GM13977 (cell line): ENCODE data around the gene PIGH.
"Not testable (repeated sequence)": the region's sequence is repeated elsewhere in the genome, so short reads cannot be mapped to it uniquely, and the experiment has no call there.

ENCODE experiments used
- DNase-seq: peaks from one replicate; pipeline ENCODE4 v3.0.0; 2012; ENCODE audit warnings: low spot score
- in situ Hi-C: fragments of 300-500 bp; cut with MboI; formaldehyde crosslinking; loops from one replicate; pipeline ENCODE4 v1.12.0; 2022; ENCODE audit warnings: low sequenced_read_pairs, low pct_unique_long_range_greater_than_20kb, mixed read lengths, inconsistent platforms; ENCODE audit not compliant: unreplicated experiment
- TF ChIP-seq, protein P1 (sequence below): IDR thresholded peaks from 2 replicates; pipeline ENCODE4 v1.5.1; 2012; ENCODE audit warnings: mild to moderate bottlenecking, control low read depth; ENCODE audit not compliant: insufficient read depth; ENCODE audit errors: extremely low read depth, missing control alignments

PIGH gene

DNA sequence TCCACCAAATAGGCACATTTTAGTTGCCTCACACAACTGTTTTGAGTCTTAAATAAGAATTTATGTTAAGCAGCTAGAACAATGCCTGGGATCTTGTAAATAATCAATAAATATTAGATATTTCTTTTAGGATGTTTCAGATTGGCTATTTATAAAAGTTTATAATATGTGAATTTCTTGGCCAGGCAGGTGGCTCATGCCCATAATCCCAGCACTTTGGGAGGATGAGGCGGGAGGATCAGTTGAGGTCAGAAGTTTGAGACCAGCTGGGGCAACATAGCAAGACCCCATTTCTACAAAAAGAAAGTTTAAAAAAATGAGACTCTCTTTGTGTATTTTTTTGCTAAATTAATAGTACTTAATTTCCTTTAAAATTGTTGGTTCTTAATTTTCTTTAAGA is 41.4 kb upstream of the PIGH start:
- TF ChIP-seq, protein P1, sequence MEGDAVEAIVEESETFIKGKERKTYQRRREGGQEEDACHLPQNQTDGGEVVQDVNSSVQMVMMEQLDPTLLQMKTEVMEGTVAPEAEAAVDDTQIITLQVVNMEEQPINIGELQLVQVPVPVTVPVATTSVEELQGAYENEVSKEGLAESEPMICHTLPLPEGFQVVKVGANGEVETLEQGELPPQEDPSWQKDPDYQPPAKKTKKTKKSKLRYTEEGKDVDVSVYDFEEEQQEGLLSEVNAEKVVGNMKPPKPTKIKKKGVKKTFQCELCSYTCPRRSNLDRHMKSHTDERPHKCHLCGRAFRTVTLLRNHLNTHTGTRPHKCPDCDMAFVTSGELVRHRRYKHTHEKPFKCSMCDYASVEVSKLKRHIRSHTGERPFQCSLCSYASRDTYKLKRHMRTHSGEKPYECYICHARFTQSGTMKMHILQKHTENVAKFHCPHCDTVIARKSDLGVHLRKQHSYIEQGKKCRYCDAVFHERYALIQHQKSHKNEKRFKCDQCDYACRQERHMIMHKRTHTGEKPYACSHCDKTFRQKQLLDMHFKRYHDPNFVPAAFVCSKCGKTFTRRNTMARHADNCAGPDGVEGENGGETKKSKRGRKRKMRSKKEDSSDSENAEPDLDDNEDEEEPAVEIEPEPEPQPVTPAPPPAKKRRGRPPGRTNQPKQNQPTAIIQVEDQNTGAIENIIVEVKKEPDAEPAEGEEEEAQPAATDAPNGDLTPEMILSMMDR = no peak
- DNase-seq = no peak
- in situ Hi-C loops = no loop called here

DNA sequence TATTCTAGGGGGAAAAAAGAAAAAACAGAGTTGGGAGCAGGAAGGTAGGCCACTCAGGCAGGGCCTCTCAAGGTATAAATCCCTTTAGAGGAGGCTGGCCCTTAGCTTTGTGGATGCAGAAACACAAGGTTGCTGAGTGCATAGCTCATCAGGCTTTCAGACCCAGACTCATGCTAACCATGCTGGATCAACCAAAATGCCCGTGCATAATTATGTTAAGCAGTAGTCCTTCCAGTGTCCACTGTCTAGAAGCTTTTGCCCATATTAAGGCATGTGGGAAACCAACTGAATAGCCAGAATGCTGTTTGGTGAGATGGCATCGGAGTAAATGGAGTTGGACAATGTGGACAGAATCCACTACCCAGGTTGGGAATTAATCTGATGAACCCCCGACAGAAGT is 38.6 kb upstream of the PIGH start:
- TF ChIP-seq, protein P1 = no peak
- in situ Hi-C loops = no loop called here
- no peak for DNase-seq

DNA sequence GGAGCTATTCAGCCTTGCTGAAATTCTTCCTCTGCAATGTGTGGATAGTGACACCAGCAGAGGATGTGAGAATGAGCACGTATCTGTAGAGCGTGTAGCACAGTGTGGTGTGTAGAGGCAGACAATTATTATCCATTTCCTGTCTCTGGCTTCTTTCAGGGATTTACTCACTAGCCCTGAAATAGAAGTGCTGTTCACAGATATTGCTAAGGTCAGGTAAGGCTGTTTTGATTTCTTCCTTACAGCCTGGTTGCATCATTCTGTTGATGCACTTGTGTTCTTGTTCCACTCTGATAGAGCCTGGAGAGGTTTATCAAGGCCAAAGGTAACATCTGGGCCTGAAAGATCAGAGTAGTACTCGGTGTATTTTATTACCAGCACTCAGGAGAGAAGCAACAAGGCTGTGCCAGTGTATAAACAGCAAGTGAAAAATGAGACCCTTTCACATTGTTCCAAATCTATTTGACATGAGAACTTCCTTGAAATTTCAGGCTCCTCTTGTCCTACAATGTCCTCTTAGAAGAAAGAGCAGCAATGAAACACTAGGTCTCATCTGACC is 36.4 kb upstream of the PIGH start:
- DNase-seq = no peak
- in situ Hi-C loops = no loop called here

DNA sequence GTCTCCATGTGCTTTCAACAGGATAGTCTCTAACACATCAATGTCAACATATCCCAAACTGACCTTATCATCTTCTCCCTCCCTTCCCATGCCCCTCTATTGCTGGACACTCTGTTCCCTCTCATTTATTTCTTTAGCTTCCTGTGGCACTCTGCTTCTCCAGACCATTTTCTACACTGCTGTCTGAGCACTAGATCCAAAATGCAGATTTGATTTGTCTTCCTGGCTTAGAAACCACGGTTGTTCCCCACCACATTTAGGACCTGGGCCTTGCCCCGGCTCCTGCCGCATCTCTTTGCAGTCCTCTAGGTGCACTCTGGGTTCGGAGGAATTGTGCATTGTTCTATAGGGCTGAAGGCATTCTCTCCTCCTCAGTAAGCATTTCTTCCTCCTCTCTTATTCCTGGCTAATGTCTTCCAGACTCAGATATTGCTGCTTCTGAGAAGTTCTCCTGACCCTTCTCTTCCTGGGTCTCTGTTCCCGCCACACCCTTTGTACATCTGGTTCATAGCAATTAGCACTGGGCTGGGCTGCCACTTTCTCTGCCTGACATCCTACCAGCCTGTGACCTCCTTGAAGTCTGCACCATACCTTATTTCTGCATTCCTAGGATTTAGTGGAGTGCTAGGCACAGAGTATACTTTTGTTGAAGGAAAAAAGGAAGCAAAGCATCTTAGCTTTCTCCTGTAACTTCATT is 33.5 kb upstream of the PIGH start:
- in situ Hi-C loops = no loop called here
- DNase-seq = no peak
- TF ChIP-seq, protein P1 = no peak

More for the DNA sequence above, 36.4 kb upstream of the PIGH start:
- TF ChIP-seq, protein P1 = no peak

DNA sequence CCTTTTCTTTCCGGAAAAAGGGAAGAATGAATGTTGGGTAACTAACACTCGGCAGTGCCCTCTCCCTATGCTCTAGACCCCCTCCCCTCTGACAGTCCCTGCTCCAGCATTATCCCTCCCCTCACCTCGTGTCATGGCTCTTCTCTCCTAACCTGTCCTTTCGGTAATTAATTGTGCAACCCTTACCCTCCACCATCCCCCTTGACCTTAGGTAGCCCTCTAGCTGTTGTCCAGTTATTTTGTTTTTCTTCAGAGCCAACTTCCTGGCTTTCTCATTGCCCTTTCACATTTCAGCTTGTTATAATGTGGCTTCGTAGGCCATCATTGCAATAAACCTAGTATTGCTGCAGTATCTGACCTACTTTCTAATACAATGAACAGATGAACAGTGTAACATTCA is 30.9 kb upstream of the PIGH start:
- no peak for DNase-seq
- TF ChIP-seq, protein P1 = no peak
- in situ Hi-C loops = no loop called here

DNA sequence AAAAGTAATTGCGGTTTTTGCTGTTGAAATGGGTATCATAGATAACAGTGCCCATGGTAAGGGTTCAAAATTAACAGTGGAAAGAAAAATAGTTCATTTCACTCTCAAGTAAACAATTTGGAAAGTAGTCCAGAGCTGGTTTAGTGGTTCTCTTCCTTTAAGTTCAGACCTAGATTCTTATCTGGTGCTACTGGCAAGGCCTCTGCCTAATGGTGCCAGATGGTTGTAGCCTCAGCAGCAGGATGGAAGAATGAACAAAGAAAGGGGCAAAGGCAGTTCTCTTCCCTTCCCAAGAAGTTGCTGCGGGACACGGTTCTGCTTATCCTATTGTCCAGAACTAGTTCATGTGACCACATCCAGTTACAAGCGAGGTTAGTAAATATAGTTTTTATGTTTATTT is 30.1 kb upstream of the PIGH start:
- TF ChIP-seq, protein P1 = no peak
- no peak for DNase-seq
- in situ Hi-C loops = no loop called here

DNA sequence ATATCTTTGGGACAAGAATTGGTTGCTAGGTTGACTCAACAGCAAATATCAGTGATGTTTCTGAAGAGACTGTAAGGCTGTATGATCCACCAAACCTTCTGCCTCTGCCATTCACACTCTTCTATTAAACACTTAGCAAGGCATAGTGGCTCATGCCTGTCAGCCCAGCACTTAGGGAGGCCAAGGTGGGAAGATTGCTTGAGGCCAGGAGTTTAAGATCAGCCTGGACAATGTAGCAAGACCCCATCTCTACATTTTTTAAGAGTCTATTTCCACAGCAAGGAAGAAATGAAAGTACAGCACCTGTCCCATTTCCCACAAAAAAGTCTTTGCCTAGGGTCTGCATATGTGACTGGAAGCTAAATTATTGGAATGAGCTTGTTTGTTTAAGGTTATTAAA is 27.5 kb upstream of the PIGH start:
- in situ Hi-C loops = no loop called here
- no peak for DNase-seq
- TF ChIP-seq, protein P1 = no peak

DNA sequence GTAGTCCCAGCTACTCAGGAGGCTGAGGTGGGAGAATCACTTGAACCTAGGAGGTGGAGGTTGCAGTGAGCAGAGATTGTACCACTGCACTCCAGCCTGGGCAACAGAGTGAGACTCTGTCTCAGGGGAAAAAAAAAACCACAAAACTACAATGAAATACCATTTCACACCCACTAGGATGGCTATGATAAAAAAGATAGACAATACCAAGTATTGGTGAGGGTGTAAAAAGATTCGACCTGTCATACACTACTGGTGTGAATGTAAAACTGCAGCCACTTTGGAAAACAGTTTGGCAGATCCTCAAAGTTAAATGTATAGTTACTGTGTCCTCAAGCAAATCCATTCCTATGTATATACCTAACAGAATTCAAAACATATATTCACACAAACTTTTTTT is 26.1 kb upstream of the PIGH start:
- in situ Hi-C loops, DNase-seq: not testable (repeated sequence)
